Esophagus mucosa (tissue), 1 donor: ENCODE measurements around the gene ARMC5. TPM values are rescaled to one million over a fixed set of nuclear protein-coding genes. Genes with fewer than 3 reads are reported as not detected.
A peak's percentile ranks its signal among the peaks of the same experiment; 100 is the strongest.
"Not testable (repeated sequence)": the region's sequence is repeated elsewhere in the genome, so short reads cannot be mapped to it uniquely, and the experiment has no call there.

Source experiments
- ATAC-seq: fragments of 200-7000 bp; cut with Tn5 transposase; one replicate; pipeline ENCODE4 v1.9.1; 2020
- total RNA-seq: library from RNA; stranded (reverse); gene quantifications from one replicate; pipeline ENCODE4 v1.2.4, GENCODE V29; 2023
- donor health status: DM: yes; HTN: yes; CAD: no.

The ARMC5 gene
- total RNA-seq, 1 donor from 2014 or later: 9.4 TPM

DNA sequence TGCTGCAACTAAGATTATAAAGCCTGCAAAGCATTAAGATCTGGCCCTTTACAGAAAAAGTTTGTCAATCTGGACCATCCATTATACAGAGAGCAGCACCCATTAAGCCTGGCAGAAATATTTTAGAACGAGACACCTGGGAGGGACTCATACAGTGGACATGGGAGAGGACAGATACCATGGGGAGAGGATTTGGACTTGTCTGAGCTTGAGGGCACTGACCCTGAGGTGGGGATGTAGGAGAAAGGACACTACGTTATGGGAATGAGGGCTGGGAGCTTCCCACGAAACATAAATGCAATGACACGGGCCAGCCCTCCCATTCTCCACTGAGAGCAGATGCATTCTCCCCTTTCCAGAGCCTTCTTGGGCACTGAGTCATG lies 42.7 kb downstream of the ARMC5 start:
- no peak for ATAC-seq

DNA sequence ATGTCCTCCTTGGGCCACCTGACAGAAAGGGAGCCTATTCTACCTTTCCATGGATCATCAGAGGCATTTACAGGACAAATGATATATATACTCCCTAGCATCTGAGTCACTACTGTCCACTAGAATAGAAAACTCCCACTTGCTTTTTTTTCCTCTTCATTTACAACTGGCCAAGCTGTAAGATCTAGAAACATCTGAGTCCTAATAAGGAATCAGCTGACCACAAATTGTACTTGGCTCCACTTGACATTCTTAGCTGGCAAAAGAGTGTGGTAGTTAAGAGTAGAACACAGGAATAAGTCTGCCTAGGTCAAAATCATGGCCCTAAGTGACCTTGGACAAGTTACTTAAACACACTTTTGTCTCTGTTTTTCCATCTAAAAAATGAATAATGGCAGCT lies 43.7 kb downstream of the ARMC5 start:
- ATAC-seq: no peak

DNA sequence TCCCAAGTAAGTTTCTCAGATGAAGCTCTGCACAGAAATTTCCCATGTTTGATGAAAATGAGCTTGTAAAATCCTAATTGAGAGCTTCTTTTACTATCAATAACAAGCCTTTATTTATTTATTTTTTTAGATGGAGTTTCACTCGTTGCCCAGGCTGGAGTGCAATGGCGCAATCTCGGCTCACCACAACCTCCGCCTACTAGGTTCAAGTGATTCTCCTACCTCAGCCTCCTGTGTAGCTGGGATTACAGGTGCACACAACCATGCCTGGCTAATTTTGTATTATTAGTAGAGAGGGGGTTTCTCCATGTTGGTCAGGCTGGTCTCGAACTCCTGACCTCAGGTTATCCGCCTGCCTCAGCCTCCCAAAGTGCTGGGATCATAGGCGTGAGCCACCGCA lies 44.3 kb downstream of the ARMC5 start:
- ATAC-seq: not testable (repeated sequence)

DNA sequence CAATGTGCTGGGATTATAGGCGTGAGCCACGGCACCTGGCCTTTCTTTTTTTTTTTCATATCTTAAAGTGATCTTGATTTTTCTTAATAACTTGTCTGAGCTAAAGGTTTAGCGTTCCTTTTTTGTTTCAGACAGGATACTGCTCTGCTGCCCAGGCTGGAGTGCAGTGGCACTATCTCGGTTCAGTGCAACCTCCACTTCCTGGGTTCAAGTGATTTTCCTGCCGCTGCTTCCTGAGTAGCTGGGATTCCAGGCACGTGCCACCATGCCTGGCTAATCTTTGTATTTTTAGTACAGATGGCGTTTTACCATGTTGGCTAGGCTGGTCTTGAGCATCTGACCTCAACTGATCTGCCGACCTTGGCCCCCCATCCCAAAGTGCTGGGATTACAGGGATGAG lies 44.9 kb downstream of the ARMC5 start:
- ATAC-seq: no peak

DNA sequence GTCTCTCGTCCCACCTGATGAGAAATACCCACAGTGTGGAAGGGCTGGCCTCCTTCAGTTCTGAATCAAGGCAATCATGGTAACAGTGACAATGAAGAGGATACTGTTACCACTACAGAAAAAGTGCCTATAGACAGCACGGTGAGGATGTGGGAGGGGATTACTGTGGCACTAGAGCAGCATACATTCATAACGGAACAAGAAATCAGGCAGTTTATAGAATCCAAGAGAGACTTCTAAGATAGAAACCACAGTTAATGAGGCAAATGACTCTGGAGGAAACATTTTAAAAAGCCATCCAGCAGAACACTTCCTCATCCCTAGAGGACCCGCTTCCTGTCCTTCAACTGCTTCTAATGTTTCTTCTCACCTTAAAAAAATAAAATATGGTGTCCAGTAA lies 46.2 kb downstream of the ARMC5 start:
- no peak for ATAC-seq

DNA sequence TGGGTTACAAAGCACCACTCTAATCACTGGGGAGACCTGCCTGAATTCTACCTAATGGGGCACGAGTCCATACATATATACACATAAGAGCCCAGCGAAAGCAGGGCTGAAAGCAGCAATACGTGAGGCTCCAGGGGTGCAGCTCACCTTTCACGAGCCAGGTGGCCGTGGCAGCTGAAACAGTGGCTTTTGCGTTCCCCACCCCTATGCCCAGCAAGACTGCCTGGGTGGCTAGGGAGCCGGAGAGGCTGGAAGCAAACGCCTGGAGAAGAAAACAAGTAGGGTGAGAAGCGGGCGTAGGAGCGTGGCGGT lies 48.3 kb downstream of the ARMC5 start:
- ATAC-seq: peak; percentile 34

DNA sequence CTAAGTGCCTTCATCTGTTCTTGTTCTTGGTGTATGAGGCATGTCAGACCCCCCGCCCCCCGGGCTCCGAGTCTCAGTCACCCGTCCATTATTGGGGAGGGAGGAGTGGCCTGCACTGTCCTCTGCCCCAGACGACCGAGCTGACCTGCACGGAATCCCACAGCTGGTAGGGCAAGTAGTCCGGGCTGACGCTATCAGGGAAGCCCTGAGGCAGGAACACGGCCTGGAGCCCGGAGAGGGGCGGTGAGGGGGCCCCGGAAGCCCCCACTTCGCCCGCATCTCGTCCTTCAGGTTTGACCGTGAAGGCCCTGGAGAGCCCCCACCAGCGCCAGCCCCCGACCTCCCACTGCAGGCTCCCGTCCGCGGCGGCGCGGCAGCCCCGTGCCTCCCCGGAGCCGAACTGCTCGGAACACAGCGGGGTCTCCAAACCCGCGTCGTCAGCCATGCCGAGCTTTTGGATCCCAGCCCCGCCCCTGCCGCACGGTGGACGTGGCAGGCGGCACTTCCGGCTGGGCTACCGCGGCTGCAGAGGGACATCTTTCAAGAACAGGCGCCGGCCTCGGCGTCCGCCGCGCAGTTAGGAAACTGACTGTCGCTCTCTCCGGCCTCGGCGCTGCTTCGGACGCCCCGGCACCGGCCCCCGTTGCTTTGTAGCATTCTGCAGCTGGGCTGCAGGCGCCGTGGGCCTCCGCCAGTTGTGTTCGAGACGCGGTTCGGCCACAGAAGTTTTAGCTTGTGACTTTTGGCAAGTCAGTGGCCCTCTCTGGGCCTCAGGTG lies 48.8 kb downstream of the ARMC5 start, which contains the start of gene RUSF1:
TSS of gene RUSF1 (minus strand) at position 463 of the 777 bp plus-strand sequence. CDS start at position 445, 18 bp downstream.
- peak; percentile 94 for ATAC-seq

DNA sequence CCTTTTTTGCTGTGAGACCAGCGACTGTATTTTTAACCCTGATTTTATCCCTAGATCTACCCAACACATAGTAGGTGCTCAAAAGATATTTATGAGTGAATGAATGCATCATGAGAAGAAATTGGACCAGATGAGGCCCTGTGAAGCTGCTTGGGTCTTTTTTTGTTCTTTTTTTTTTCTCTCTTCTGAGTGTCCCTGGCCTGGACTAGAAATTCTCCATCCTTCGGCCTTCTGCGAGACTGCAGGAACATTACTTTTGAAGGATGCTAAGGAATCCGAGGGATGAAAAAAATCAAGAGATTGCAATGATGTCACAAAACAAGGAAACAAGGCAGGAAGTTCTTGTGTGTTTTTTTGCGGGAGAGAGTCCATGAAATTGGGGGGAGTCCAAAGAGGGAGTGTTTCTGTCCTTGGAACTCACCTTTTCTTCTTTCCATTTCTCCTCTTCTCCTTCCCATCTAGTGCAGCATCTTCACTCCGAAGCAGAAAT lies 49.5 kb downstream of the ARMC5 start:
- ATAC-seq: no peak

DNA sequence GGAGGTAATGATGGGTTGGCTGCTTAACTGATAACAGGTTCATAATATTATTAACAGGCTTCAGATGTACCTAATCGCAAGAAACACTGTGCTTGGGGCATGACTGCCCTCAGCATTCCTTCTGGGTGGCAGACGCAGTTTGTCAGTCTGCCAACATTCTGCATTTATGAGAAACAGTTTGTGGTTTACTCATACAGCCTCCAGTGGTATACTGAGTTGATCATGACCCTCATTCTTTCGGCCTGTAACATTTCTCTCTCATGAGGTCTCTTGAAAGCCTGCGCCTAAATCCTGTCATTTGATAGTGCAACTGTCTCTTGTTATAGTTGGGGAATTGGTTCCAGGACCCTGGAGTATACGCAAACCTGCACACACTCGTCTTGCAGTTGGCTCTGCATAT lies 53.8 kb downstream of the ARMC5 start:
- ATAC-seq: no peak

DNA sequence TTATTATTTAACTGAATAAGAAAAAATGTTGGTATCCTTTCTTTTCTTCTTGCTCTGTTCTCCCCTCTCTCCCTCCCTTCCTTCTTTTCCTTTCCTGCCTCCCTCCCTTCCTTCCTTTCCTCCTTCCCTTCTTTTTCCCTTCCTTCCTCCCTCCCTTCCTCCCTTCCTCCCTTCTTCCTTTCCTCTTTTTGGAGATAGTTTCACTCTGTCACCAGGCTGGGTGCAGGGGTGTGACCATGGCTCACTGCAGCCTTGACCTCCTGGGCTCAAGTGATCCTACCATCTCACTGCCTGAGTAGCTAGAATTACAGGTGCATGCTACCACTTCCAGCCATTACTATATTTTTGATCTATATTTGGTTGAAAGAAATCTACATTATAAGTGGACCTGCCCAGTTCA lies 54.6 kb downstream of the ARMC5 start:
- no peak for ATAC-seq

Other genes starting within 250 kb of the ARMC5 start
- gene TRIM72, start 245.4 kb upstream of the ARMC5 start, total RNA-seq: 0.04 TPM
- not detected for gene PYDC1, start 242.4 kb upstream of the ARMC5 start, total RNA-seq
- gene ITGAM, start 199.5 kb upstream of the ARMC5 start, total RNA-seq: 0.96 TPM
- gene ITGAX, start 104.3 kb upstream of the ARMC5 start, total RNA-seq: 1.9 TPM
- not detected for gene ITGAD, start 66.2 kb upstream of the ARMC5 start, total RNA-seq
- 0.48 TPM for gene COX6A2, start 31.1 kb upstream of the ARMC5 start, total RNA-seq
- gene ZNF843, start 16.7 kb upstream of the ARMC5 start, total RNA-seq: 0.32 TPM
- 4.3 TPM for gene TGFB1I1, start 12.7 kb downstream of the ARMC5 start, total RNA-seq
- 0.12 TPM for gene SLC5A2, start 23.6 kb downstream of the ARMC5 start, total RNA-seq
- 29.9 TPM for gene RUSF1, start 48.9 kb downstream of the ARMC5 start, total RNA-seq
- gene AHSP, start 68.4 kb downstream of the ARMC5 start, total RNA-seq: not detected